Measurements from ENCODE around the gene FLOT2.

DNA sequence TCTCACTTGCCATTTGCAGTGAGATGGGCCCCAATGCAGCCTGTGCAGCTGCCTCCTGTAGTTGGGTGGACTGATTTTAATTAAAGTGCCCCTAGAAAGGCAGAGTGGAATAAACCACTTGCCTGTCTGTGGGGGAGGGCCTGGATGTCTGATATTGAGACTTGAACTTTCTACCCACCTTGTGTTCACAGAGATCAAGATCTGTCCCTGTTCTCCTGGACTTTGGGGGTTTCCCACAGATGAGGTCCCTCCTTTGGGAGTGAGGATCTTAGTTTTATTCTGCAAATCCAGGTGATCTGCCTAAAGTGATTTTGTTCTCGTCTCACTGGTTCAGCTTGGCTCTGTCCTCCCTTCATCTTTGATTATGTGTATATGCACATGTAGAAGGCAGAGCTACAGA lies 13.0 kb upstream of the FLOT2 start:
- TF ChIP-seq, protein P1, sequence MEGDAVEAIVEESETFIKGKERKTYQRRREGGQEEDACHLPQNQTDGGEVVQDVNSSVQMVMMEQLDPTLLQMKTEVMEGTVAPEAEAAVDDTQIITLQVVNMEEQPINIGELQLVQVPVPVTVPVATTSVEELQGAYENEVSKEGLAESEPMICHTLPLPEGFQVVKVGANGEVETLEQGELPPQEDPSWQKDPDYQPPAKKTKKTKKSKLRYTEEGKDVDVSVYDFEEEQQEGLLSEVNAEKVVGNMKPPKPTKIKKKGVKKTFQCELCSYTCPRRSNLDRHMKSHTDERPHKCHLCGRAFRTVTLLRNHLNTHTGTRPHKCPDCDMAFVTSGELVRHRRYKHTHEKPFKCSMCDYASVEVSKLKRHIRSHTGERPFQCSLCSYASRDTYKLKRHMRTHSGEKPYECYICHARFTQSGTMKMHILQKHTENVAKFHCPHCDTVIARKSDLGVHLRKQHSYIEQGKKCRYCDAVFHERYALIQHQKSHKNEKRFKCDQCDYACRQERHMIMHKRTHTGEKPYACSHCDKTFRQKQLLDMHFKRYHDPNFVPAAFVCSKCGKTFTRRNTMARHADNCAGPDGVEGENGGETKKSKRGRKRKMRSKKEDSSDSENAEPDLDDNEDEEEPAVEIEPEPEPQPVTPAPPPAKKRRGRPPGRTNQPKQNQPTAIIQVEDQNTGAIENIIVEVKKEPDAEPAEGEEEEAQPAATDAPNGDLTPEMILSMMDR (IDR thresholded peaks at IDR 0.05 in 2 of 3, conservative IDR thresholded peaks at IDR 0.05 in 1 of 3; ENCODE audit: borderline replicate concordance in 1 of 3, insufficient read depth in 1 of 3, low read depth in 2 of 3, low read length in 2 of 3): no peak
- TF ChIP-seq, protein P2, sequence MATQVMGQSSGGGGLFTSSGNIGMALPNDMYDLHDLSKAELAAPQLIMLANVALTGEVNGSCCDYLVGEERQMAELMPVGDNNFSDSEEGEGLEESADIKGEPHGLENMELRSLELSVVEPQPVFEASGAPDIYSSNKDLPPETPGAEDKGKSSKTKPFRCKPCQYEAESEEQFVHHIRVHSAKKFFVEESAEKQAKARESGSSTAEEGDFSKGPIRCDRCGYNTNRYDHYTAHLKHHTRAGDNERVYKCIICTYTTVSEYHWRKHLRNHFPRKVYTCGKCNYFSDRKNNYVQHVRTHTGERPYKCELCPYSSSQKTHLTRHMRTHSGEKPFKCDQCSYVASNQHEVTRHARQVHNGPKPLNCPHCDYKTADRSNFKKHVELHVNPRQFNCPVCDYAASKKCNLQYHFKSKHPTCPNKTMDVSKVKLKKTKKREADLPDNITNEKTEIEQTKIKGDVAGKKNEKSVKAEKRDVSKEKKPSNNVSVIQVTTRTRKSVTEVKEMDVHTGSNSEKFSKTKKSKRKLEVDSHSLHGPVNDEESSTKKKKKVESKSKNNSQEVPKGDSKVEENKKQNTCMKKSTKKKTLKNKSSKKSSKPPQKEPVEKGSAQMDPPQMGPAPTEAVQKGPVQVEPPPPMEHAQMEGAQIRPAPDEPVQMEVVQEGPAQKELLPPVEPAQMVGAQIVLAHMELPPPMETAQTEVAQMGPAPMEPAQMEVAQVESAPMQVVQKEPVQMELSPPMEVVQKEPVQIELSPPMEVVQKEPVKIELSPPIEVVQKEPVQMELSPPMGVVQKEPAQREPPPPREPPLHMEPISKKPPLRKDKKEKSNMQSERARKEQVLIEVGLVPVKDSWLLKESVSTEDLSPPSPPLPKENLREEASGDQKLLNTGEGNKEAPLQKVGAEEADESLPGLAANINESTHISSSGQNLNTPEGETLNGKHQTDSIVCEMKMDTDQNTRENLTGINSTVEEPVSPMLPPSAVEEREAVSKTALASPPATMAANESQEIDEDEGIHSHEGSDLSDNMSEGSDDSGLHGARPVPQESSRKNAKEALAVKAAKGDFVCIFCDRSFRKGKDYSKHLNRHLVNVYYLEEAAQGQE (IDR thresholded peaks at IDR 0.05; ENCODE audit: low read depth): no peak
- TF ChIP-seq SP1 (IDR thresholded peaks at IDR 0.05; ENCODE audit: low read depth) (no peak), POLR2A (IDR thresholded peaks at IDR 0.05; ENCODE audit: borderline replicate concordance, extremely low read depth, insufficient read depth, insufficient read length) (no peak), JUND (IDR thresholded peaks at IDR 0.05) (no peak), EZH2phosphoT487 (IDR thresholded peaks at IDR 0.05; ENCODE audit: borderline replicate concordance) (no peak), POLR2AphosphoS5 (IDR thresholded peaks at IDR 0.05; ENCODE audit: low read depth, low read length) (no peak), CEBPB (IDR thresholded peaks at IDR 0.05; ENCODE audit: low read depth) (no peak)

All from HCT116 (cell line).